IPS-NIHi11 (cell line): ENCODE measurements around the gene ZNF32.
"Not testable (repeated sequence)": the region's sequence is repeated elsewhere in the genome, so short reads cannot be mapped to it uniquely, and the experiment has no call there.

ENCODE experiments used
- DNase-seq: peaks from one replicate; pipeline ENCODE4 v3.0.0; 2012; ENCODE audit warnings: mixed read lengths, low spot score

Gene ZNF32

GRCh38 chr10:43680035-43680434, 31.4 kb upstream of the ZNF32 start:
- no peak for DNase-seq

- DNase-seq: no peak
Measured at GRCh38 chr10:43679509-43679908, 30.8 kb upstream of the ZNF32 start.

GRCh38 chr10:43678654-43679053, 30.0 kb upstream of the ZNF32 start:
- DNase-seq: no peak

- DNase-seq: no peak
Measured at GRCh38 chr10:43676901-43677300, 28.2 kb upstream of the ZNF32 start.

- DNase-seq: no peak
Measured at GRCh38 chr10:43676331-43676730, 27.6 kb upstream of the ZNF32 start.

GRCh38 chr10:43674553-43675210, 26.0 kb upstream of the ZNF32 start:
- DNase-seq: no peak

- DNase-seq: no peak
Measured at GRCh38 chr10:43673471-43673870, 24.8 kb upstream of the ZNF32 start.

GRCh38 chr10:43671659-43672531, 23.2 kb upstream of the ZNF32 start:
- DNase-seq: peak; percentile 91

GRCh38 chr10:43669386-43669785, 20.7 kb upstream of the ZNF32 start:
- no peak for DNase-seq

- DNase-seq: no peak
Measured at GRCh38 chr10:43667761-43668386, 19.2 kb upstream of the ZNF32 start.

- peak; percentile 78 for DNase-seq
Measured at GRCh38 chr10:43667317-43667731, 18.6 kb upstream of the ZNF32 start.

- no peak for DNase-seq
Measured at GRCh38 chr10:43666552-43666951, 17.9 kb upstream of the ZNF32 start.

GRCh38 chr10:43665054-43665453, 16.4 kb upstream of the ZNF32 start:
- DNase-seq: no peak

GRCh38 chr10:43658227-43658626, 9.5 kb upstream of the ZNF32 start:
- no peak for DNase-seq

- DNase-seq: no peak
Measured at GRCh38 chr10:43655311-43655710, 6.6 kb upstream of the ZNF32 start.

GRCh38 chr10:43653746-43654145, 5.1 kb upstream of the ZNF32 start:
- no peak for DNase-seq

GRCh38 chr10:43649185-43649523, 473 bp upstream of the ZNF32 start:
- no peak for DNase-seq

- DNase-seq: no peak
Measured at GRCh38 chr10:43648095-43648397, 635 bp downstream of the ZNF32 start.

- no peak for DNase-seq
Measured at GRCh38 chr10:43647576-43647975, 1.1 kb downstream of the ZNF32 start.

GRCh38 chr10:43645866-43646265, 2.8 kb downstream of the ZNF32 start:
- DNase-seq: no peak

GRCh38 chr10:43644252-43644651, 4.4 kb downstream of the ZNF32 start:
- DNase-seq: no peak

GRCh38 chr10:43640603-43641002, 8.1 kb downstream of the ZNF32 start:
- DNase-seq: no peak

- DNase-seq: not testable (repeated sequence)
Measured at GRCh38 chr10:43635816-43636215, 12.9 kb downstream of the ZNF32 start.
